Mucosa of gallbladder (tissue), 1 donor: ENCODE measurements around the gene ATP2C2. TPM values are rescaled to one million over a fixed set of nuclear protein-coding genes. Genes with fewer than 3 reads are reported as not detected.
A peak's percentile ranks its signal among the peaks of the same experiment; 100 is the strongest.

Experiments
- DNase-seq: peaks from one replicate; pipeline ENCODE4 v3.0.0-alpha.2; 2020; ENCODE audit warnings: low spot score
- total RNA-seq: library from RNA; stranded (reverse); gene quantifications from one replicate; pipeline ENCODE4 v1.2.1, GENCODE V29; 2021
- donor health status: DM: no; HTN: no; CAD: no.

ATP2C2 gene
- total RNA-seq, 1 donor from 2014 or later, result 62.8 TPM

GRCh38 chr16:84366208-84366607, 2.1 kb upstream of the ATP2C2 start:
- no peak for DNase-seq

GRCh38 chr16:84367297-84367680, 1.0 kb upstream of the ATP2C2 start:
- DNase-seq, result no peak

DNA sequence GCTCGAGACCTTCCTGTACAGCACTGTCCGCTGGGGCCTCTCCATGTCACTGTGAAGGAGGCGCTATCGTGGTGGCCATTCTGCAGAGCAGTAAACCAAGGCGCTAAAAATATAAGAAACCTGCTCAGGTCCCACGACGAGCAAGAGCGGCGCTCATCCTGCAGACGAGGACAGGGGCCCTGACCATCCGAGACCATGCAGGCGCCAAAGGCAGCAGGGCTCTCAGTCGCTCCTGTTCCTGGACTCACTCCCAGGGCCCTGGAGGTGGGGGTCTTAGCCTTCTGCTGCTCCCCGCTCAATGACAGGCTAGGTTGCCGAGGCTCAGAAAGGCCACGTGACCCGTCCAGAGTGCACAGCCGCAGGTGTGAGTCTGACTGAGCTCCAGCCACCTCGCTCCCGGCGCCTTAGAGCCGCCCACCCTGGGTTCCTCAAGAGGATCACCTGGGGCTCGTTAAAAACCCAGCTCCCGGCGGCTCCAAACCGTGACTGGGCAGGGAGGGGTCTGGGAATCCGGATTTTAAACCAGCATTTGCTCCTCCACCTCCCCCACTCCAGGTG, 509 bp upstream of the ATP2C2 start:
- no peak for DNase-seq

DNA sequence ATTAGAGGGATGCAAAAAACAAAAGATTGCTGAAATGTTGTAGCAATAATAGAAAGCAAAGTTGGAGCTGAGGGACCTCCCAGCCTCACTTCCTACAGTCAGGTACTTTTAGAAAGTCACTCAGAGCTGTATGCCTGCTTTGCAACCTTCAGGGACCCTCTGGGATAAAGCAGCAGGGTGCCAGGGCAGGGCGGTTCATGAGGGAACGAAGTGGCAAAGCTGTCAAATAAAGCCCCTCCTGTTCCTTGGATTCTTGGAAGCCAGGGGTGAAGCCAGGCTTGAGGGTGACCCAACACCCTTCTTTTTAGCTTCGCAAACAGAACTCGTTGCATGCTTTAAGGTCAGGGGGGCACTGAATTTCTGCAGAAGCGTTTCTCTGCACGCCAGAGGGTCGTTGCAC, 767 bp downstream of the ATP2C2 start:
- no peak for DNase-seq

GRCh38 chr16:84369938-84370627, 1.7 kb downstream of the ATP2C2 start:
- DNase-seq, result peak; percentile 77

- no peak for DNase-seq
These were observed 2.6 kb downstream of the ATP2C2 start for GRCh38 chr16:84370723-84371552.

GRCh38 chr16:84371553-84371865, 3.2 kb downstream of the ATP2C2 start:
- DNase-seq, result no peak

DNA sequence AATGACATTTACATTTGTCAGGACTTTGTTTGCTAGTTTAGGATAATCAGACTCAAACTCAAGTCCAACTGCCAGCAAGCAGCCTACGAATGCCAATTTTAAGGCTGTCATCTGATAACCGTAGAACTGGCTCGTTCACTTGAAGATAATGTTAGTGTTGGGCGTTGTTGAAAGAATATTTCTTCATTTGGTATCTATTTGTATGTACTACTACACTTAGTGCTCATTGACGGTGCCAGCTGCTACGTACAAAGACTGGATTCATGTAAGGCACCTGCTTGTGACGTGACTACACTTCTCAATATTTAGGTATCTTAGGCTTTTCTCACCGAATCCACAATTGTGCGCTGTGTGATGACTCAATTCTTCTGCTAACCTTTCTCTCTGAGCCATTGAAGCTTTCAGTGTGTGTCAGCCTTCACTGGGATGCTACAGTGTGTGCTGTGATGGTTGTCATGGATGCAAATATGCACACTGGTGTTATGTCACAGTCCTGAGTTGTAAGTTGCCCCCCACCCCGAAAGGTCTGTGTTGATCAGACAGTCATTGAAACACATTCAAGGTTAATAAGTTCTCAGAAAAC, 5.7 kb downstream of the ATP2C2 start:
- no peak for DNase-seq

GRCh38 chr16:84378099-84378498, 9.8 kb downstream of the ATP2C2 start:
- DNase-seq, result no peak

- DNase-seq, result no peak
These were observed 10.2 kb downstream of the ATP2C2 start for GRCh38 chr16:84378567-84378966.

DNA sequence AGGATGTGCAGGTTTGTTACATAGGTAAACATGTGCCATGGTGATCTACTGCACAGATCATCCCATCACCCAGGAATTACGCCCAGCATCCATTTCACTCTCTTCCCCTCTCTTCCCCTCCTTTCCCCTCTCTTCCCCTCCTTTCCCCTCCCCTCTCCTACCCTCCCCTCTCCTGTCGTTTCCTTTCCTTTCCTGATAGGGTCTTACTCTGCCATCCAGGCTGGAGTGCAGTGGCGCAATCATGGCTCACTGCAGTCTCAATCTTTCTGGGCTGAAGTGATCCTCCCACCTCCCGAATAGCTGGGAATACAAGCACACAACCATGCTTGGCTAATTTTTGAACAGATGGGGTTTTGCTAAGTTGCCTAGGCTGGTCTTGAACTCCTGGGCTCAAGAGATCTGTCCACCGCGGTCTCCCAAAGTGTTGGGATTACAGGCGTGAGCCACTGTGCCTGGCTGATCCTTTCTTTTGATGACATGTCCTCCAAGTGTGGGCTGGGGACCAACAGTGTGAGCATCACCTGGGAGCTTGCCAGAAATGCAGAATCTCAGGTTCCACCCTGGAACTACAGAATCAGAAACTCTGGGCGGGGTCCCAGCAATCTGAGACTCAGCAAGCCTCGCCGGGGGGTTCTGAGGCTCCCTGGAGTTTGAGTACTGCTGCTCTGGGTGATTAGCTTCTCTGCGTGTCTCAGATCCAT, 10.8 kb downstream of the ATP2C2 start:
- no peak for DNase-seq

- no peak for DNase-seq
These were observed 11.5 kb downstream of the ATP2C2 start for GRCh38 chr16:84379709-84380362.

DNA sequence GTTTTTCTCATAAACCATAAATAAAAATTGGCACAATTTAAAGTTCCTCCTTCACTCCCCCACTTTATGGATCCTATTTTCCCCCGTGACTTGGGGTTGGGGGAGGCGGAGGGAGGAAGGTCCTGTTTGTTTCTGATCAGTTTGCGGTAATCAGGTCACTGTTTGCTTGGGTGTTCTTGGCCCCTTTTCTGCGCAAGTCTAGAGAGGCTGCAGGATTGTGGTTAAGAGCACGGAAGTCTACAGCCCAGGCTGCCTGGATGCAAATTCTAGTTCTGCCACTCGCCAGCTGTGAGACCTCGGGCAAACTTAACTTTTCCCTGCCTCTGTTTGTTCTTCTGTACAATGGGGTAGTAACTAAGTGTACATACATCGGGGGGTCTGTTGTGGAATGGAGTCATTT, 12.1 kb downstream of the ATP2C2 start:
- DNase-seq, result no peak

DNA sequence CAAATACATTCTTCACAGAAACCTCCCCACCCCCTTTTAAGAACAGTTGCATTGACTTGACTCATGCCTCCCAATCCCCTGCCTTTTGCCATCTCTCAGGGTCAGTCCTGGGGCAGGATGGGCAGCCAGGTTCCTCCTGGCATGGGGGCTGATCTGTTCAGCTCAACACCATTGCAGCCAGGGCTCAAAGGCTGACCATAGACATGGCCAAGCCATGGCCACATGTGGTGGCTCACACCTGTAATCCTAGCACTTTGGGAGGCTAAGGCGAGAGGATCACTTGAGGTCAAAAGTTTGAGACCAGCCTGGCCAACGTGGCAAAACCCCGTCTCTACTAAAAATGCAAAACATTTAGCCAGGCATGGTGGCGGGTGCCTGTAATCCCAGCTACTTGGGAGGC, 14.1 kb downstream of the ATP2C2 start:
- no peak for DNase-seq

DNA sequence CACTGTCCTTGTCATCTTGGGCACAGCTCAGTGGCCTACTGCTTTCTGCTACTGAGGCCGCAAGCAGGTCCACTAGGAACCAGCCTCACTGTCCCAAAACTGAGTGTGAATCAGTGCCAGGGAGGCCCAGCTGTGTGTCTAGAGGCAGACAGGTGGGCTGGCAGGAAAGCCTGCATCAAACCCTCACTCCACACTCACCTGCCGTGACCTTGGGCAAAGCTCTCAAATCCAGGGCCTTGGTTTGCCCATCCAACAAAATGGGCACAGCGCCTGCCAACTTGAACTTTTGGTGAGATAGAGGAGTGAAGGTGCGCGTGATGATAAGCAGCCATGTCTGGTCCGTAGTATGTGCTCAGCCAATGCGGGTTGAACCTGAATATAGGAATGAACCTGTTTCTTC, 14.8 kb downstream of the ATP2C2 start:
- no peak for DNase-seq

DNA sequence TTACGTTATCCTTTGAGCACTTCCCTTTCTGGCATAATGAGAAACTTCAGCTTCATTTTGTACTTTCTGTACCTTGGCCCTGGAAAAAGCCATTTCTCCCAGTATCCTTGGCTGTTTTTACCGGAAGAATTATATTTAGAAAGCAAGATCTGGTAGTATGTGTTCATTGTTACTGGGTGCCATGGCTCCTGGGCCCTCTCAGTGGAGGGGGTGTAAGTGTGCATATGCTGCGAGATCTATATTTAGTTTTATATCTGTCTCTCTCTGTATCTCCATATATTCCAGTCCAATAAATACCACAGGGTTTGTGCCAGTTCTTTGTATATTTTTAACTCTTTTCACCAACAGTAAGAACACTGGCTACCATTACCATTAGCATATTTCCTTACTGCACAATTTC, 17.7 kb downstream of the ATP2C2 start:
- DNase-seq, result no peak

DNA sequence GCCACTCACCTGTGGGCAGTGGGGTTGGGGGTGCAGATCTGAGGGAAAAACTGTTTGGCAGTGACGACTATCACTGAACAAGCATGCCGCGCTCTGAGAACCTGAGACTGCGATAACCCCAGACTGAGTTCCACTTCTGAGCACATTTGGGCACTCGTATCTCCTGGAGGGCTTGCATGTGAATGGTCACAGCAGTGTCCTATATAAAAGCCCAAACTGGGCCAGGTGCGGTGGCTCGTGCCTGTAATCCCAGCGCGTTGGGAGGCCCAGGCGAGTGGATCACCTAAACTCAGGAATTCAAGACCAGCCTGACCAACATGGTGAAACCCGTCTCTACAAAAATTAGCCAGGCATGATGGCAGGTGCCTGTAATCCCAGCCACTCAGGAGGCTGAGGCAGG, 18.7 kb downstream of the ATP2C2 start:
- no peak for DNase-seq

GRCh38 chr16:84390131-84390785, 21.9 kb downstream of the ATP2C2 start:
- no peak for DNase-seq

DNA sequence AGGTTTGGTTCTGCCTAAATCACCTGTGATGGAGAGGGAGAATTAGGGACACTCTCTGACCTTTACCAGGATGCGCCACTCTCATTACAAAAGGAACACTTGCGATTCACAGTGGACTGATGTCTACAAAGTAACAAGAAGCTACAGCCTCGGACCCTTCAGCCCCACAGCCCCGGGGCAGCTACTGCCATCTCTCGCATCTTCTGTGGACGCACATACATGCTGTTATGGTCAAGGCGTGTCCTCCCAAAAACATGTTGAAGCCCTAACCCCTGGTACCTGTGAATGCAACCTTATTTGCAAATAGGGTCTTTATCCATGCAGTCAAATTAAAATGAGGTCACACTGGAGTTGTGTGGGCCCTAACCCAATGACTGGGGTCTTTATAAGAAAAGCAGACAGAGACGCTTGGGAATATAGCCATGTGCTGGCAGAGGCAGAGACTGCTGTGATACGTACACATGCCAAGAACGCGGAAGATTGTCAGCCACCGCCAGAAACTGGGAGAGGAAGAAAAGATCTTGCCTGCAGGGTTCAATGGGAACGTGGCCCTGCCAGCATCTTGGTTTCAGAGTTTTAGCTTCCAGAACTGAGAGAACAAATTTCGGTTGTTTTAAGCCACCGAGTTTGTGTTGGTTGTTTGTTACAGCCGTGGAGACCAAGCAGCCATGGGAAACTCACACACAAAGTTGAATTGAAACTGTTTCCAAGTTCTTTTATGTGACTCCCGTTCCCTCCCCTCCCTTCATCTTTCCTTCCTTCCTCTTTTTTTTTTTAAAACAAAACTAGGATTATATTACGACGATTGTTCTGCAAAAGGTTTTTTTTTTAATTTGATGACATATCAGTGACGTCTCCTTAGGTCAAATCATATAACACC, 23.1 kb downstream of the ATP2C2 start:
- DNase-seq, result no peak

GRCh38 chr16:84392031-84392360, 23.7 kb downstream of the ATP2C2 start:
- no peak for DNase-seq
